Natural killer cell (primary cell): ENCODE data around the gene TBC1D22A. TPM values are rescaled to one million over a fixed set of nuclear protein-coding genes. Genes with fewer than 3 reads are reported as not detected.

Experiments used
- ATAC-seq, 3 donors: fragments of 150-1000 bp in 2 of 3; fragments of 200-7000 bp in 1 of 3; cut with Tn5 transposase; 1 replicate in 1 of 3; 2 replicates in 2 of 3; pipeline ENCODE4 v1.10.0; 2021; ENCODE audit warnings: mild to moderate bottlenecking in 2 of 3, moderate library complexity in 2 of 3
- DNase-seq, 2 donors: peaks; one replicate each; pipeline versions ENCODE4 v3.0.0 to v3.0.0-alpha.2; 2013 to 2021; ENCODE audit warnings: mixed read lengths in 1 of 2
- H3K27ac ChIP-seq: one replicate; pipeline ENCODE4 v1.5.1; 2013; ENCODE audit warnings: mild to moderate bottlenecking, low read length
- H3K27me3 ChIP-seq: one replicate; pipeline ENCODE4 v1.6.1; 2013; ENCODE audit warnings: low read length; ENCODE audit not compliant: control insufficient read depth, insufficient read depth
- H3K36me3 ChIP-seq: one replicate; pipeline ENCODE4 v1.6.1; 2013; ENCODE audit warnings: low read length; ENCODE audit not compliant: control insufficient read depth, insufficient read depth
- H3K4me1 ChIP-seq: one replicate; pipeline ENCODE4 v1.6.1; 2013; ENCODE audit warnings: low read length; ENCODE audit not compliant: control insufficient read depth, insufficient read depth
- H3K4me3 ChIP-seq: one replicate; pipeline ENCODE4 v1.5.1; 2013; ENCODE audit warnings: low read length
- H3K9me3 ChIP-seq: one replicate; pipeline ENCODE4 v1.6.1; 2013; ENCODE audit warnings: low read length; ENCODE audit not compliant: control insufficient read depth, insufficient read depth
- H3K27ac Mint-ChIP-seq, 2 donors: one replicate each; pipeline ENCODE4 v1.8.0; 2022; ENCODE audit warnings: mild to moderate bottlenecking in 2 of 2, mixed read lengths in 2 of 2, moderate library complexity in 1 of 2
- H3K27me3 Mint-ChIP-seq, 2 donors: one replicate each; pipeline ENCODE4 v1.8.0; 2022; ENCODE audit warnings: low read depth in 2 of 2, mixed read lengths in 2 of 2
- H3K36me3 Mint-ChIP-seq: one replicate; pipeline ENCODE4 v1.8.0; 2022; ENCODE audit warnings: mixed read lengths
- H3K4me1 Mint-ChIP-seq, 2 donors: one replicate each; pipeline ENCODE4 v1.8.0; 2022; ENCODE audit warnings: mixed read lengths in 2 of 2
- H3K4me3 Mint-ChIP-seq: one replicate; pipeline ENCODE4 v1.8.0; 2022; ENCODE audit warnings: mild to moderate bottlenecking, moderate library complexity, mixed read lengths
- H3K9me3 Mint-ChIP-seq, 2 donors: one replicate each; pipeline ENCODE4 v1.8.0; 2022; ENCODE audit warnings: mixed read lengths in 2 of 2
- WGBS: methylation state at CpG from one replicate; pipeline ENCODE4 v1.1.7; 2013; ENCODE audit warnings: missing lambda C conversion rate; ENCODE audit not compliant: insufficient coverage; 5-methylcytosine and 5-hydroxymethylcytosine counted together
- intact Hi-C: fragments of 100-400 bp; cut with micrococcal nuclease; formaldehyde crosslinking; loops from one replicate; pipeline ENCODE4 v1.14.2; 2022
- total RNA-seq, 4 donors: library from RNA; stranded (reverse); fragments of 120-200 nt in 1 of 4; gene quantifications; one replicate each; pipeline versions ENCODE4 v1.2.3 to v1.2.4, GENCODE V29; 2013 to 2022
- TF ChIP-seq, protein P1 (sequence below): fragments of 200-600 bp; IDR thresholded peaks from one replicate; pipeline ENCODE4 v1.8.0; 2022; ENCODE audit warnings: antibody characterized with exemption

TBC1D22A gene
- total RNA-seq, 3 donors from 2014 or later (not counting 1 experiment from before 2014, with no cell fraction given): 47.4 to 53.7 (median 53.2) TPM

DNA sequence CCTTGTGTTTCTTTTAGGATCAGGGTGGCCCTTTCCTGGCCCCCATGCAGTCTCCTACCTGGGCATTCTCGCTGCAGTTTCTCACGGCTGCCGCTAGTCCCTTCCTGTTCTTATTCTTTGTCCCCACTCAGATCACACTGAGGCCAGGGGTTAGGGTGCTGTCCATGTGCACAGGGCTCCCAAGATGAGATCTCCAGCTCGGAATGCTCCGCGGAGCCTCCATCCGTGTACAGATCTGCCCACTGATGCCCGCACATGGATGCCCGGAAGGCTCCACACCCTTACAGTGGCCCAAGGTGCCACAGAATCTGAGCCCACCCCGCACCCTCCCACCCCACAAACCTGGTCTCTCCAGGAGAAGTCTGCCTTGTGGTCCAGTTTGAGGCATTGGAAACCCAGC lies 457.3 kb downstream of the TBC1D22A start:
- Mint-ChIP-seq H3K27ac (no peak overlapping the region), H3K9me3 (no peaks in the 10 kb centered on the region), H3K4me1 (no peaks in the 10 kb centered on the region), H3K4me3 (no peak overlapping the region), H3K27me3 (no peaks in the 10 kb centered on the region), H3K36me3 (no peaks in the 10 kb centered on the region)
- Histone ChIP-seq H3K27ac (no peak overlapping the region), H3K9me3 (no peaks in the 10 kb centered on the region), H3K4me3 (no peak overlapping the region), H3K4me1 (no peaks in the 10 kb centered on the region), H3K36me3 (no peaks in the 10 kb centered on the region), H3K27me3 (no peaks in the 10 kb centered on the region)
- 96% methylated on average over 10 of the region's 10 CpGs for WGBS
- DNase-seq: no peak
- TF ChIP-seq, protein P1, sequence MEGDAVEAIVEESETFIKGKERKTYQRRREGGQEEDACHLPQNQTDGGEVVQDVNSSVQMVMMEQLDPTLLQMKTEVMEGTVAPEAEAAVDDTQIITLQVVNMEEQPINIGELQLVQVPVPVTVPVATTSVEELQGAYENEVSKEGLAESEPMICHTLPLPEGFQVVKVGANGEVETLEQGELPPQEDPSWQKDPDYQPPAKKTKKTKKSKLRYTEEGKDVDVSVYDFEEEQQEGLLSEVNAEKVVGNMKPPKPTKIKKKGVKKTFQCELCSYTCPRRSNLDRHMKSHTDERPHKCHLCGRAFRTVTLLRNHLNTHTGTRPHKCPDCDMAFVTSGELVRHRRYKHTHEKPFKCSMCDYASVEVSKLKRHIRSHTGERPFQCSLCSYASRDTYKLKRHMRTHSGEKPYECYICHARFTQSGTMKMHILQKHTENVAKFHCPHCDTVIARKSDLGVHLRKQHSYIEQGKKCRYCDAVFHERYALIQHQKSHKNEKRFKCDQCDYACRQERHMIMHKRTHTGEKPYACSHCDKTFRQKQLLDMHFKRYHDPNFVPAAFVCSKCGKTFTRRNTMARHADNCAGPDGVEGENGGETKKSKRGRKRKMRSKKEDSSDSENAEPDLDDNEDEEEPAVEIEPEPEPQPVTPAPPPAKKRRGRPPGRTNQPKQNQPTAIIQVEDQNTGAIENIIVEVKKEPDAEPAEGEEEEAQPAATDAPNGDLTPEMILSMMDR: no peak
- intact Hi-C loops: no loop called here
- no peak for ATAC-seq

DNA sequence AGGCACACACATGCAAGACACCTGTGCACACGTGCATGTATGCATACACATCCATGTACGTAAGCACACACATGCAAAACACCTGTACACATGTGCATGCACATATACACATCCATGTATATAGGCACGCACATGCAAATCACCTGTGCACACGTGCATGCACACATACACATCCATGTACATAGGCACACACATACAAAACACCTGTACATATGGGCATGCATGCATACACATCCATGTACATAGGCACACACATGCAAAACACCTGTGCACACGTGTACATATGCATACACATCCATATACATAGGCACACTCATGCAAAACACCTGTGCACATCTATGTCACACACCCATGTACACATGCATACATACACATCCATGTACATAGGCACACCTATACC lies 458.3 kb downstream of the TBC1D22A start:
- no peaks in the 10 kb centered on the region for H3K4me1 ChIP-seq
- intact Hi-C loops: no loop called here
- 89% methylated on average over 5 of the region's 5 CpGs for WGBS
- TF ChIP-seq, protein P1: no peak
- Mint-ChIP-seq H3K27me3 (no peaks in the 10 kb centered on the region), H3K4me3 (no peak overlapping the region), H3K36me3 (no peaks in the 10 kb centered on the region), H3K9me3 (no peaks in the 10 kb centered on the region), H3K27ac (no peak overlapping the region), H3K4me1 (no peaks in the 10 kb centered on the region)
- no peaks in the 10 kb centered on the region for H3K27me3 ChIP-seq
- no peak overlapping the region for H3K4me3 ChIP-seq
- H3K27ac ChIP-seq: no peak overlapping the region
- ATAC-seq (peak in 1 of 3 donors; percentile 45), DNase-seq (no peak)
- H3K9me3 ChIP-seq: no peaks in the 10 kb centered on the region
- no peaks in the 10 kb centered on the region for H3K36me3 ChIP-seq

DNA sequence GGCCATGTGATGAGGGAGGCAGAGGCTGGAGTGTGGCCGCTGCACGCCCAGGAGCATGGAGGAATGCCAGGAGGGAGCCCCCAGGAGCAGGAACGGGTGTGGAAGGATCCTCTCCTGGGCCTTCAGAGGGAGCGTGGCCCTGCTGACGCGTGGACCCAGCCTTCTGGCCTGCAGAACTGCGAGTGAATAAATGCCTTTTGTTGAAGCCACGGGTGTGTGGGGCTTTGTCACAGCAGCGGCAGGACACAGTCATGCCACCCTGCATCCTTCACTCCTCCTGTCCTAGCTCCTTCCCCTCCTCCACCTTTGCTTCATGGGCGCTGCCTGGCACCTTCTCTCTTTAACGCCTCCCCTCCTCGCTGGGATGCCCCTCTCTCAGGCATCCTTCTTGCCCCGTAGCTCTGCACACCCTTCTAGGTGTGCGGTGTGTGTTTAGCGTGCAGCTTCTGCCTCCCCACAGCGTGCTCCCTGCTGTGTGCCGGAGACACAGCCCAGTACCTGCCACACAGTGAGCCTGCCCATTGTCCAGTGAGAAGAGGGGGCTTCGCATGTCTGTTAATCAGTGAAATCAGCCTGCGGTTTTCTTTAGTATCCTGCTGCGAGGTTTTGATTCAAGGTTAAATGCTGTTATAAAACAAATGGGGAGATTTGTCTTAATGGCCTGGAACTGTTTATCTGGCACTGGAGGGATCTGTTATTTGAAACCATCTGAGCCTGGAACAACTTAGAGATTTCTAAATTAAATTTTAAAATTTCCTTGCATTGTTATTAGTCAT lies 459.6 kb downstream of the TBC1D22A start:
- ATAC-seq: no peak
- Mint-ChIP-seq H3K27me3 (no peaks in the 10 kb centered on the region), H3K27ac (no peak overlapping the region), H3K4me1 (no peaks in the 10 kb centered on the region), H3K9me3 (no peaks in the 10 kb centered on the region), H3K36me3 (no peaks in the 10 kb centered on the region), H3K4me3 (no peak overlapping the region)
- no peak overlapping the region for H3K4me3 ChIP-seq
- H3K27me3 ChIP-seq: no peaks in the 10 kb centered on the region
- DNase-seq: no peak
- no peaks in the 10 kb centered on the region for H3K9me3 ChIP-seq
- intact Hi-C loops: no loop called here
- TF ChIP-seq, protein P1: no peak
- WGBS: 91% methylated on average over 20 of the region's 20 CpGs
- H3K4me1 ChIP-seq: no peaks in the 10 kb centered on the region
- no peak overlapping the region for H3K27ac ChIP-seq
- no peaks in the 10 kb centered on the region for H3K36me3 ChIP-seq

Other genes with a start within 250 kb of the TBC1D22A start
- gene CELSR1, start 225.0 kb upstream of the TBC1D22A start, total RNA-seq: 1 to 10 TPM in 2 of 3 donors, under 1 TPM in 1; 0.89 to 3.9 (median 1.9) TPM
- 10 to 100 TPM; 30.0 to 78.5 (median 41.6) TPM for gene GRAMD4, start 142.3 kb upstream of the TBC1D22A start, total RNA-seq
- 10 to 100 TPM; 50.0 to 71.2 (median 55.6) TPM for gene CERK, start 24.4 kb upstream of the TBC1D22A start, total RNA-seq